Cardiac fibroblast (primary cell): ENCODE measurements around the gene TRA2A.

Experiments used
- DNase-seq, 2 donors: peaks; one replicate each; pipeline versions ENCODE4 v3.0.0 to v3.0.0-alpha.2; 2010; ENCODE audit warnings: low read depth in 2 of 2
- H3K4me3 ChIP-seq, 2 donors: replicated peaks in 1 of 2; 1 replicate in 1 of 2; 2 replicates in 1 of 2; pipeline ENCODE4 v1.5.1; 2011; ENCODE audit warnings: low read depth in 2 of 2, low read length in 2 of 2, mild to moderate bottlenecking in 2 of 2, moderate library complexity in 1 of 2
- CTCF ChIP-seq: IDR thresholded peaks from one replicate; pipeline ENCODE4 v1.5.1; 2011; ENCODE audit warnings: low read depth, mild to moderate bottlenecking, low read length, inconsistent platforms

TRA2A gene

DNA sequence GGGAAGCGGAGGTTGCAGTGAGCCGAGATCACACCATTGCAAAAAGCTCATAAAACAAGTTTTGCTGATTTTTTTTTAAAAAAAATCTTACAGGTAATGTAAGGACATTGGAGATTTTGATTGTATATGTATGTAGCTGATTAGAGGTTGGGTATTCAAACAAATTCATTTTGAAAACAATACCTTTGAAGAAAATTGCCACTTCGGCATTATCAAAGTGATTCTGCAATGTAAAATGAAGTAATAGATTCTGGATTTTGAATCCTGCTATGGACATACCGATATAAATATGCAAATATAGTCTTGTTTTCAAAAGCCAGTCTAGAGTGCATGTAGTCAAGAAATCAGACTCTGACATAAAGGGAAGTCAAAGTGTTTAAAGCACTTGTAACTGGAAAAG is 49.1 kb downstream of the TRA2A start:
- no peak for DNase-seq
- no peak overlapping the region for H3K4me3 ChIP-seq
- TF ChIP-seq CTCF: no peak

- DNase-seq: no peak
- TF ChIP-seq CTCF: no peak
- H3K4me3 ChIP-seq: no peak overlapping the region
Measured at GRCh38 chr7:23477962-23478866, 53.6 kb downstream of the TRA2A start.

- H3K4me3 ChIP-seq: no peak overlapping the region
- no peak for TF ChIP-seq CTCF
- no peak for DNase-seq
Measured at GRCh38 chr7:23477157-23477499, 54.7 kb downstream of the TRA2A start.

- TF ChIP-seq CTCF: no peak
- no peak for DNase-seq
- no peak overlapping the region for H3K4me3 ChIP-seq
Measured at GRCh38 chr7:23476286-23477156, 55.3 kb downstream of the TRA2A start.

GRCh38 chr7:23475576-23475839 is 56.3 kb downstream of the TRA2A start:
- TF ChIP-seq CTCF: no peak
- DNase-seq: no peak
- H3K4me3 ChIP-seq: no peak overlapping the region

- DNase-seq: peak in 1 of 2 donors; percentile 48
- peak overlapping the region; percentile 66 to 69 for H3K4me3 ChIP-seq
- no peak for TF ChIP-seq CTCF
Measured at GRCh38 chr7:23474829-23475575, 56.8 kb downstream of the TRA2A start.
